ENCODE measurements around the gene TIAM1.

Gene TIAM1

GRCh38 chr21:31203431-31204054, 140.5 kb downstream of the TIAM1 start:
- DNase-seq (ENCODE audit: low read depth): no peak
- no peak for TF ChIP-seq CTCF (conservative IDR thresholded peaks at IDR 0.05; ENCODE audit: low read depth, low read length)
- H3K4me3 ChIP-seq (ENCODE audit: low read length): no peak overlapping the region

- H3K4me3 ChIP-seq (ENCODE audit: low read length): no peak overlapping the region
- no peak for DNase-seq (ENCODE audit: low read depth)
Measured at GRCh38 chr21:31201548-31201947, 142.5 kb downstream of the TIAM1 start.

GRCh38 chr21:31201144-31201543, 142.9 kb downstream of the TIAM1 start:
- no peak for TF ChIP-seq CTCF (conservative IDR thresholded peaks at IDR 0.05; ENCODE audit: low read depth, low read length)
- H3K4me3 ChIP-seq (ENCODE audit: low read length): no peak overlapping the region
- no peak for DNase-seq (ENCODE audit: low read depth)

More at GRCh38 chr21:31201548-31201947, 142.5 kb downstream of the TIAM1 start:
- no peak for TF ChIP-seq CTCF (conservative IDR thresholded peaks at IDR 0.05; ENCODE audit: low read depth, low read length)

- no peak for DNase-seq (ENCODE audit: low read depth)
- no peak overlapping the region for H3K4me3 ChIP-seq (ENCODE audit: low read length)
- TF ChIP-seq CTCF (conservative IDR thresholded peaks at IDR 0.05; ENCODE audit: low read depth, low read length): peak; percentile 49
Measured at GRCh38 chr21:31198575-31198974, 145.5 kb downstream of the TIAM1 start.

- no peak overlapping the region for H3K4me3 ChIP-seq (ENCODE audit: low read length)
- DNase-seq (ENCODE audit: low read depth): no peak
- no peak for TF ChIP-seq CTCF (conservative IDR thresholded peaks at IDR 0.05; ENCODE audit: low read depth, low read length)
Measured at GRCh38 chr21:31196724-31197123, 147.3 kb downstream of the TIAM1 start.

GRCh38 chr21:31195334-31196015, 148.6 kb downstream of the TIAM1 start:
- DNase-seq (ENCODE audit: low read depth): no peak
- no peak overlapping the region for H3K4me3 ChIP-seq (ENCODE audit: low read length)
- no peak for TF ChIP-seq CTCF (conservative IDR thresholded peaks at IDR 0.05; ENCODE audit: low read depth, low read length)

All from retinal pigment epithelial cell (primary cell).